RWPE1 (cell line): ENCODE results near the gene STK24.

ENCODE experiments used
- CTCF ChIA-PET: fragments of 350-600 bp; sonication (Branson Sonifier 250); formaldehyde crosslinking; extraction: SDS; loops from one replicate; lab custom pipeline; 2021; lab: Yijun Ruan, JAX
- POLR2A ChIA-PET: fragments of 400-600 bp; formaldehyde crosslinking; extraction: SDS; loops from one replicate; lab custom pipeline; 2020; ENCODE audit warnings: antibody characterized with exemption; ENCODE audit not compliant: low non-redundant PET; lab: Yijun Ruan, JAX
- DNase-seq: peaks from one replicate; pipeline ENCODE4 v3.0.0; 2012; ENCODE audit warnings: low spot score
- H3K27ac ChIP-seq: fragments of 450-650 bp; 2 replicates; pipeline ENCODE4 v1.5.1; 2017
- TF ChIP-seq, protein P1 (sequence below): fragments of 450-650 bp; conservative IDR thresholded peaks from 2 replicates; pipeline ENCODE4 v1.5.1; 2017; ENCODE audit warnings: low read depth, mild to moderate bottlenecking

Gene STK24

DNA sequence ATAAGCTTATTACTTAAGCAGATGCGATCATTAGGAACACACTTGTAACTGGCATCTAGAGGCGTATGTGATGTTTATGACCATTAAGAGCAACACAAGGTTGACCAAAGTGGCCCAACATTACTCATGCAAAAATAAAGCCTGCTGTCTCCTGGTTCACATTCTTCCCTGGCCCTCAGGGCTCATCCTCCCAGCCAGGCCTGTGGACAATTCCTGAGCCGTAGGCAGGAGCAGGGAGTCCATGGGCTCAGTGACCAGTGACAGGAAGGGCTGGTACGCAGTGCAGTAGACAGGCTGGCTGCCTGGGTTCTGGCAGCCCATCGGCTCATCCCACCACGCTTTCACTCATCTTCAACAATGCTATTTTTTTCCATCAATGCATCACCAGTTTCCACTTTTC, 106.0 kb downstream of the STK24 start:
- CTCF ChIA-PET = no interaction called here
- H3K27ac ChIP-seq = no peak overlapping the region
- POLR2A ChIA-PET = no interaction called here
- DNase-seq = no peak
- TF ChIP-seq, protein P1, sequence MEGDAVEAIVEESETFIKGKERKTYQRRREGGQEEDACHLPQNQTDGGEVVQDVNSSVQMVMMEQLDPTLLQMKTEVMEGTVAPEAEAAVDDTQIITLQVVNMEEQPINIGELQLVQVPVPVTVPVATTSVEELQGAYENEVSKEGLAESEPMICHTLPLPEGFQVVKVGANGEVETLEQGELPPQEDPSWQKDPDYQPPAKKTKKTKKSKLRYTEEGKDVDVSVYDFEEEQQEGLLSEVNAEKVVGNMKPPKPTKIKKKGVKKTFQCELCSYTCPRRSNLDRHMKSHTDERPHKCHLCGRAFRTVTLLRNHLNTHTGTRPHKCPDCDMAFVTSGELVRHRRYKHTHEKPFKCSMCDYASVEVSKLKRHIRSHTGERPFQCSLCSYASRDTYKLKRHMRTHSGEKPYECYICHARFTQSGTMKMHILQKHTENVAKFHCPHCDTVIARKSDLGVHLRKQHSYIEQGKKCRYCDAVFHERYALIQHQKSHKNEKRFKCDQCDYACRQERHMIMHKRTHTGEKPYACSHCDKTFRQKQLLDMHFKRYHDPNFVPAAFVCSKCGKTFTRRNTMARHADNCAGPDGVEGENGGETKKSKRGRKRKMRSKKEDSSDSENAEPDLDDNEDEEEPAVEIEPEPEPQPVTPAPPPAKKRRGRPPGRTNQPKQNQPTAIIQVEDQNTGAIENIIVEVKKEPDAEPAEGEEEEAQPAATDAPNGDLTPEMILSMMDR = no peak

DNA sequence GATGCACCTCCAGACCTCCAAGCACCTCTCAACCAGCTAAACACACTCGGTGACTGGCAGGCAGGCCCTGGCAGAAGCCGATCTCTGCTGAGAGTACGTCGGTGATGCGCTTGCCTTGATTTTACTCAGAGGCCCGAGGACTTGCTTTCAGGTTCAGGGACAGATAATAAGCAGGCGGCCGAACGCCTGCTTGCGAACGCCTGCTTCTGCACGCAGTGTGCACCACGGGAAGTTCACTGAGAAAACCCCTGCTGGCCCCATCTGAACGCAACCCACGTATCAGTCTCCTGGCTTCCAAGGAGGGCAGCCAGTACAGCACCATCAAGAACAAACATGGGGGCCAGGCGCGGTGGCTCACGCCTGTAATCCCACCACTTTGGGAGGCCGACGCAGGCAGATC, 108.0 kb downstream of the STK24 start:
- POLR2A ChIA-PET = no interaction called here
- CTCF ChIA-PET = interaction anchor here (0.7 kb wide), 1 partner anchor 93 kb away, joined by 4 read pairs; no protein-coding TSS in a partner anchor
- DNase-seq = no peak
- TF ChIP-seq, protein P1 = no peak
- no peak overlapping the region for H3K27ac ChIP-seq

DNA sequence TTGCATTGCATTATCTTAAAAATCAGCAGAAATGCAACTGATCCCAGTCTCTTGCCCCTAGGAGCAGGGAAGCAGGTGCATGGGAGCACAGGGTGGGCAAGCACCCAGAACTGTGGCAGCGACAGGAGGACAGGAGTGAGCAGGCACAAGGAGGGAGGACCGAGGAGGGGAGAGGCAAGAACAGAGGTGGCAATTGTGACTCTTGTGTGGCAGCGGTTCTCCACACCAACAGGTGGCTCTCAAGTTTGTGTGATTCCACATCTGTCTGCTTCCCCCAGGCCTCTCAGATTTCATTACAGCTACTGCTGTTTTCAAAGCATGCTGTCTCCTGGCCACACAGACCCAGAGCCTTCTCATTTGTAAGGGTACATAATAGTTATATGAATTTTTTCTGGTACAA, 108.5 kb downstream of the STK24 start:
- POLR2A ChIA-PET = no interaction called here
- CTCF ChIA-PET = interaction anchor here (0.7 kb wide), 1 partner anchor 92 kb away, joined by 4 read pairs; no protein-coding TSS in a partner anchor
- H3K27ac ChIP-seq = no peak overlapping the region
- TF ChIP-seq, protein P1 = no peak
- DNase-seq = no peak

DNA sequence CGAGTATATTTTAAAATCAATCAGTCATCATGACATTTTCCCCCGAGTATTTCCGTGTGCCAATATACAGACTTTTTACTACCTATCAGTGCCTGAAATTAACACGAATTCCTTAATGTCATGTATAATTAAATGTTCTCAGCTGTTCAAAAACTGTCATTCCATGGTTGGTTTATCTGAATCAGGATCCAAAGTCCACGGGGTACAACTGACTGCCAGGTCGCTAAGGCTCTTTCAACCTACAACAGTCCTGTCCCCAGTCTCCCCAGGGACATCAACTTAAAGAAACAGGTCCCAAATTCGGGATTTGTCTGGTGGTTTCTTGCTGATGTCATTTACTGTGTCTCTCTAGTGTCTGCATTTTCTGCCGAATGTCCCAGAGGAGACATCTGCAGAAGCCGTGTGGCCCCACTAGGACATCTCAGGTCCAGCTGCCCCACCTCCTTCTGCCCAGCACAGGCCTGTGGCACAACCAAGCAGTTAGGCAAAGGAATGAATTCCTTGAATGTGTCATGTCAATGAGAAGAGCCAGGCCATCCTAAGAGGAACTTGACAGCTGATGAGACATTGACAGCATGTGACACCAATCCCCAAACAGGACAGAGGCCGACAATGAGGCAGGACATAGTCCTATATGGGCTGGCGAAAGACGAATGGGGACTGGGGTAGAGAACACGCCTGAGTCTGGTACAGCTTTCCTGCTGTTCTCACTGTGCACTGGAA, 109.5 kb downstream of the STK24 start:
- no peak for DNase-seq
- TF ChIP-seq, protein P1 = no peak
- ChIA-PET CTCF (interaction anchor here (0.6 to 1.5 kb wide), 2 partner anchors 10 to 13 kb away, joined by 4 to 6 read pairs; no protein-coding TSS in a partner anchor), POLR2A (no interaction called here)
- no peak overlapping the region for H3K27ac ChIP-seq

DNA sequence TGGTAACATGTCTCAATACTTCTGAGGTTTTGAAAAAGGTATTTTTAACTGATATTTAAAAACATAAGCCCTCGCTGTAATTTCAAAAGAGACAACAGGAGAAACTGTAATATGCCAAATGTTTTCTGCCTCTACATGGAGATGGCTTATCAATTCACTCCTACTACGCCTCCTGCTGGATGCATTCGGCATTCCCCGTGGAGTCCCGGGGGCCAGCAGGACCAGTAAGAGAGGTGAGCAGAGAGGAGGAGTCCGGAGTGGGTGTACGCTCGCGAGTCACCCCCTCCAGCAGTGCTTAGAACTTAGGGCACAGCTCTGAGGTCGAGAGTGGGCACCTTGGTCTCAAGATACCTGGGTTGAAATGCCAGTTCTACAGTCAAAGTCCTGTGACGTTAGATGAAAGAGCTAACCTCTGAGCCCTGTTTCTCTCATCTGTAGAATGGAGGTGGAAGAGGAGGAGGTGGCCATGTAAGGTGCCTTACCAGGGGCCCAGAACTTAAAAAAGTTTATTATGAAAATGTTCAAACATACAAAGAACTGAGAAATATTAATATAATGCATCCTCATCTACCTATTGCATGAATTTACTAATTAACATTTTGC, 110.2 kb downstream of the STK24 start:
- no peak overlapping the region for H3K27ac ChIP-seq
- peak; percentile 42 for DNase-seq
- ChIA-PET CTCF (interaction anchor here (0.6 to 1.5 kb wide), 3 partner anchors 9 to 76 kb away, joined by 3 to 6 read pairs (median 4); no protein-coding TSS in a partner anchor), POLR2A (no interaction called here)
- TF ChIP-seq, protein P1 = peak; percentile 31; the same call in 1 of the 2 replicates

DNA sequence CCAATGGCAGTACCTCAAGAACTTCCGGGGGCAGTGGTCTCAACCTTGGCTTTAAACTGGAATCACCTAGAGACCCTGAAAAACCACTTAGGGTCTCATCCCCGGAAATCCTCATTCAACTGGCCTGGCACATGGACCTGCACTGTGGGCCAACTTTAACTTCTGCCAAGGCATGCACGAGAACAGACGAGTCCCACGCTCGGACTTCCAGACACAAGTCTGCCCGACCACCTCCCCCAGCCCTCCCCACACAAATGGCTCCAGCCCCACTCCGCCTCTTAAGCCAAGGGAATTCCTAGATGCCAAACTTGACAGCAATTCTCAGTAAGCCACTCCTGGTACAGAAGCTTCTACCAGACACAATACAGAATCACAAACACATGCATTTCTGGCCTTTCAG, 114.0 kb downstream of the STK24 start:
- TF ChIP-seq, protein P1 = no peak
- CTCF ChIA-PET = interaction anchor here (0.7 kb wide), 1 partner anchor 90 kb away, joined by 4 read pairs; no protein-coding TSS in a partner anchor
- DNase-seq = no peak
- POLR2A ChIA-PET = no interaction called here
- H3K27ac ChIP-seq = peak overlapping the region; percentile 15
